ENCODE measurements around the gene CHST5. TPM values are rescaled to one million over a fixed set of nuclear protein-coding genes. Genes with fewer than 3 reads are reported as not detected.

CHST5 gene
- total RNA-seq = 1 to 10 TPM in 1 of 2 donors, under 1 TPM in 1; 0.09 to 1.4 TPM
- 1 to 10 TPM in 2 of 6 donors, under 1 TPM in 4; 0.48 to 1.6 (median 0.65) TPM for polyA plus RNA-seq (ENCODE audit: insufficient read length in 6 of 6)
- long read RNA-seq, donor 1 = 0 reads
- long read RNA-seq, donor 2 = 0 reads
- long read RNA-seq, donor 3 = 0 reads
- long read RNA-seq, donor 4 = 0 reads
- long read RNA-seq, donor 5 = 0 reads
- long read RNA-seq, donor 6 = 0 reads
- long read RNA-seq, donor 7 = 0 reads
- long read RNA-seq, donor 8 = 0 reads
- long read RNA-seq, donor 9 = 0 reads
- long read RNA-seq, donor 10 = 0 reads
- long read RNA-seq, donor 11 = 0 reads
- long read RNA-seq, donor 12 = 0 reads

DNA sequence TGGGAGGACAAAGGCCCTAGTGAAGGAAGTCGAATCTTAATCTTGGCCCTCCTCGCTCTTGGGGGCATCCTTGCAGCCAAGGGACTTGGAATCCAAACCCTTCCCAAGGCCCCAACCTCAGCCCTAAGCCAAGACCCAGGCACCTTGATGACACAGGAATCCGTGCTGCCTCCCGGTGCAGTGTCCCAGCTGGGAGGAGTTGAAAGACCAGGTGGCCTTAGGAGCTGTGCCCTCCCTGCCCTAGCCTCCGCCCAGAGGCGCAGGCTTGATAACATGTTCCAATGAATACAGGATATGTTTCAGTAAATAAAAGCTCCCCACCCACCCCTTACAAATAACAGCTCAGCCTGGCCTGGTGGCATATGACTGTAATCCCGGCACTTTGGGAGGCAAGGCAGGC lies at the start of gene CHST5:
Gene CHST5, minus strand, starts transcription at position 208 of the 400 bp plus-strand sequence. CDS start 5,724 bp downstream, outside the sequence.
- Histone ChIP-seq H3K4me3 (no peak within 1 kb of the TSS), H3K4me1 (no peaks in the 10 kb centered on the region), H3K27me3 (no peaks in the 10 kb centered on the region), H3K9me3 (no peaks in the 10 kb centered on the region), H3K27ac (no peak within 1 kb of the TSS), H3K36me3 (no peaks in the 10 kb centered on the region)
- intact Hi-C loops (cut with DNase I) = no loop called here
- DNase-seq (no peak), ATAC-seq (no peak)
- TF ChIP-seq, protein P1, sequence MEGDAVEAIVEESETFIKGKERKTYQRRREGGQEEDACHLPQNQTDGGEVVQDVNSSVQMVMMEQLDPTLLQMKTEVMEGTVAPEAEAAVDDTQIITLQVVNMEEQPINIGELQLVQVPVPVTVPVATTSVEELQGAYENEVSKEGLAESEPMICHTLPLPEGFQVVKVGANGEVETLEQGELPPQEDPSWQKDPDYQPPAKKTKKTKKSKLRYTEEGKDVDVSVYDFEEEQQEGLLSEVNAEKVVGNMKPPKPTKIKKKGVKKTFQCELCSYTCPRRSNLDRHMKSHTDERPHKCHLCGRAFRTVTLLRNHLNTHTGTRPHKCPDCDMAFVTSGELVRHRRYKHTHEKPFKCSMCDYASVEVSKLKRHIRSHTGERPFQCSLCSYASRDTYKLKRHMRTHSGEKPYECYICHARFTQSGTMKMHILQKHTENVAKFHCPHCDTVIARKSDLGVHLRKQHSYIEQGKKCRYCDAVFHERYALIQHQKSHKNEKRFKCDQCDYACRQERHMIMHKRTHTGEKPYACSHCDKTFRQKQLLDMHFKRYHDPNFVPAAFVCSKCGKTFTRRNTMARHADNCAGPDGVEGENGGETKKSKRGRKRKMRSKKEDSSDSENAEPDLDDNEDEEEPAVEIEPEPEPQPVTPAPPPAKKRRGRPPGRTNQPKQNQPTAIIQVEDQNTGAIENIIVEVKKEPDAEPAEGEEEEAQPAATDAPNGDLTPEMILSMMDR (IDR thresholded peaks at IDR 0.05) = no peak

DNA sequence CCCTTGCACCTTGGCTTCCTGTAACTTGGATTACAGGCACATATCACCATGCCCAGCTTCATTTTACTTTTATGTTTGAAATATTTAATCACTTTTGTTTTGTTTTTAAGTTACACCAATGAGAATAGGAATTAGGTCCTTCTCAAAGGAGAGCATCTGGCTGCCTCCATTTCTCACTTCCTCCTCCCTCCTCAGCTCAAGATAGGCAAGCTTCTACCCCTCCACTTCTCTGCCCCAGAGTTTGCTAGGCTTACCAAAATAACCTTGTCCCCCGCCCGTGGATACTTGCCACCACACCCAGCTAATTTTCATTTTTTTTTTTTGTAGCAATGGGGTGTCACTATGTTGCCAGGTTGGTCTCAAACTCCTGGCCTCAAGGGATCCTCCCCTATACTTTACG lies 48.2 kb upstream of the CHST5 start:
- H3K27me3 ChIP-seq = no peaks in the 10 kb centered on the region
- no peaks in the 10 kb centered on the region for H3K9me3 ChIP-seq
- intact Hi-C loops (cut with DNase I) = no loop called here
- H3K4me3 ChIP-seq = no peak overlapping the region
- H3K36me3 ChIP-seq = peaks cover 0 to 41% of the 10 kb centered on the region in 2 donors
- ATAC-seq = no peak
- TF ChIP-seq, protein P1 (IDR thresholded peaks at IDR 0.05) = no peak
- DNase-seq = no peak
- no peaks in the 10 kb centered on the region for H3K4me1 ChIP-seq
- no peak overlapping the region for H3K27ac ChIP-seq

DNA sequence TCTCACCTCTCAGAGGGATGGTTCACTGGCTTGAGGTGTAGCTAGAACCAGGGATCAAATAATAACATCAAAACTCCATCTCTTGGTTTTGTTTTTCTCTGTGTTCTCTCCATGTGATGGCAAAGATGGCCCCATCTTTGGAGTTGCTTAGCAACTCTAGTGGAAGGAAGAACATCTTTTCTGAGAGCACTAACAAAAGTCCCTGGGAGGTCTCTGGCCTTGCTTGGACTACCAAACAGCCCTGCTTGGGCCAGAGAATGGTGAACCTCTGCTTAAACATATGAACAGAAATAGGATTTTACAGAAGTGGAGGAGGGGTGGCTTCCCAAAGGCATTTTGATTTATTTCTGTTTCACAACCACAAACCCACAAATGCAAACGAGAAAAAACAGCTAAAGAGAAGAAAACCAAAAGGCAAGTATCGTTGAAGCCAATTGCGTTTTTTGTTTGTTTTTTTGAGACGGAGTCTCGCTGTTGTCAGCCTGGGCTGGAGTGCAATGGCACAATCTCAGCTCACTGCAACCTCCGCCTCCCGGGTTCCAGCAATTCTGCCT lies 43.5 kb upstream of the CHST5 start:
- Histone ChIP-seq H3K36me3 (peaks cover 0 to 73% of the 10 kb centered on the region in 2 donors), H3K4me1 (peaks cover 0 to 7% of the 10 kb centered on the region in 2 donors), H3K4me3 (no peak overlapping the region), H3K27ac (no peak overlapping the region), H3K27me3 (no peaks in the 10 kb centered on the region), H3K9me3 (no peaks in the 10 kb centered on the region)
- TF ChIP-seq, protein P1 (IDR thresholded peaks at IDR 0.05) = no peak
- intact Hi-C loops (cut with DNase I) = no loop called here
- ATAC-seq (no peak), DNase-seq (no peak)

DNA sequence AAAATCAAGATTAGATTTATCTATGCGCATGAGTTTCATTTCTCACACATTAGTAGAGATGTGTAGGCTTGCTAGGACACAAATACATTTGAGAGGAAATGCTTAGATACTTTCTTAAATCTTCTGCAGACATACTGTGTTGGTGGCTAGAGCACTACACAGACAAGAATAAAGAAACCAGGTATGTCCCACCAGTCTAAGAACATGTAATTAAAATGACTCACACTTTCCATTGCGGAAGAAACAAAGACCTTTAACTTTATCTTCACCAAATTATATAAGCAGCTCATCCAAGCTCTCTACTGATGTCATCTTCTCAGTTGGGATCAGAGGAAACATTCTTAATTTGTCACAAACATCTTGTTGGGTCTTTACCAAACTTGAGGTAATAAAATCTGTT lies 42.8 kb upstream of the CHST5 start:
- ATAC-seq = no peak
- TF ChIP-seq, protein P1 (IDR thresholded peaks at IDR 0.05) = no peak
- Histone ChIP-seq H3K27ac (no peak overlapping the region), H3K27me3 (no peaks in the 10 kb centered on the region), H3K4me1 (peaks cover 0 to 14% of the 10 kb centered on the region in 2 donors), H3K9me3 (no peaks in the 10 kb centered on the region), H3K36me3 (peaks cover 0 to 80% of the 10 kb centered on the region in 2 donors), H3K4me3 (no peak overlapping the region)
- no peak for DNase-seq
- intact Hi-C loops (cut with DNase I) = no loop called here

DNA sequence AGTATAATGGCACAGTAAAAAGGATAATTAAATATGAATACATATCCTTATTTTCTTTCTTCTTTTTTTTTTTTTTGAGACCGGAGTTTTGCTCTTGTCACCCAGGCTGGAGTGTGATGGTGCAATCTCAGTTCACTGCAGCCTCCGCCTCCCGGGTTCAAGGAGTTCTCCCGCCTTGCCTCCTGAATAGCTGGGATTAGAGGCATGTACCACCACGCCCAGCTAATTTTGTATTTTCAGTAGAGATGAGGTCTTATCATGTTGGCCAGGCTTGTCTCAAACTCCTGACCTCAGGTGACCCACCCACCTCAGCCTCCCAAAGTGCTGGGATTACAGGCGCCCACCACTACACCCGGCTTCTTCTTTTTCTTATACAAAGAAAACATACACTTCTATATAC lies 42.3 kb upstream of the CHST5 start:
- DNase-seq = no peak
- ATAC-seq = no peak
- Histone ChIP-seq H3K36me3 (peaks cover 0 to 85% of the 10 kb centered on the region in 2 donors), H3K27me3 (no peaks in the 10 kb centered on the region), H3K4me1 (peaks cover 0 to 19% of the 10 kb centered on the region in 2 donors), H3K4me3 (no peak overlapping the region), H3K27ac (no peak overlapping the region), H3K9me3 (no peaks in the 10 kb centered on the region)
- intact Hi-C loops (cut with DNase I) = no loop called here
- TF ChIP-seq, protein P1 (IDR thresholded peaks at IDR 0.05) = no peak

All from left lung (tissue), 14 donors.